Fibroblast of peridontal ligament (primary cell): ENCODE results near the gene FAM114A2.
"Not testable (repeated sequence)": the region's sequence is repeated elsewhere in the genome, so short reads cannot be mapped to it uniquely, and the experiment has no call there.

Experiments used
- DNase-seq: peaks from one replicate; pipeline ENCODE4 v3.0.0-alpha.2; 2010; ENCODE audit errors: extremely low read depth

The FAM114A2 gene

DNA sequence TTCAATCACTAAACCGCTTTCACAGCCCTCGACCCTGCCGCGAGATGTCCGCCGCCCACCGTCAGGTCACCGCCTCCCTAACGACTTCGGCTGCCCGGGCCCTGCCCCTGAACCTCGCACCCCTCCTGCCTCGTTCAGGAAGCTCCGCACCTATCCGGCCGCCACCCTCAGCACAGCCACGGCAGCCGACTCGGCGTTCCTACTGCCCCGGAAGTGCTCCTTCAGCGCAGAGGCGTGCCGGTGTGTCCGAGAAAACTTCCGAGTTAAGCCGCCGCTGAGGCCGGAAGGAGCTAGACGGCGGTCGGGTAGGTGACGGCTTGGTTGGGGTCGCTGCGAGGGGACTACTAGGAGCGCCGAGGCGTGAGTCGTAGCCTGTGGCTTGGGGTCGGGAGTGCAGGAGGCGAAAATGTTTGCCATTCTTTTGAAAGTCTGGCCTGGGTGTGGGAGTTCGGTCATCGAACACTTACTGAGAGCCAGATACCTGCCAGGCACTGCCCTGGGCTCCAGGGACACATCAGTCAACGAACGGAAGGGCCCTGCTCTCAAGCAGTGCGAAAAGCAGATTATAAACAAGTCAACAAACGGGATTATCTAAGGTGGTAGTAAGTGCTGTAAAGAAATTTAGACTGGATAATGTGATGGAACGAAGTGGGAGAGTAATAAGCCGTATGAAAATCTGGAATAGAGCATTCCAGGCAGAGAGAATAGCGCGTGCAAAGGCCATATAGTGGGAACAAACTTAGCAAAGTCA, at the start of gene FAM114A2, which contains the start of gene MFAP3:
TSS of gene FAM114A2 (minus strand) at position 204 of the 751 bp plus-strand sequence. CDS start 3,957 bp downstream, outside the sequence.
TSS of gene MFAP3 (plus strand) at position 261 of the 751 bp plus-strand sequence. CDS start 10,756 bp downstream, outside the sequence.
- DNase-seq, result peak; percentile 73

DNA sequence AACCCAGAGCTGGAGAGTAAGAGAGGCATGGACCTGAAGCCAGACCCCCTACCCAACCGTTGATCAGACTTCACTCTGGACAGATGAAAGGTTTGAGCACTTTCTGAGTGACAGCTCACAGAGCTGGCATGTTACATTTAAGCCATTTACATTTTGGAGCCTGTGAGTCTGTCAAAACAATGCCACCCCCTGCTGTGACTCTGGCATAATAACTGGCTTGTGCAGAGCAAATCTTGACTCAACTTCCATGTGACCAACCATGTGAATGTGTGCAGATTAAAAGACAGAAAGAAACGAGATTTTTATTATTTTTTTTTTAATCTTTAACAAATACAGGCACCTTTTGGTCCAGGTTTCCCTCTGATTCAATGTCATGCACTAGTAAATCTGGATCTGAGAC, 48.5 kb upstream of the FAM114A2 start:
- DNase-seq, result no peak

GRCh38 chr5:154086641-154087040, 47.9 kb upstream of the FAM114A2 start:
- no peak for DNase-seq

GRCh38 chr5:154086146-154086545, 47.4 kb upstream of the FAM114A2 start:
- no peak for DNase-seq

- DNase-seq, result no peak
Measured at GRCh38 chr5:154084062-154084639, 45.4 kb upstream of the FAM114A2 start.

- DNase-seq, result no peak
Measured at GRCh38 chr5:154081246-154081645, 42.5 kb upstream of the FAM114A2 start.

DNA sequence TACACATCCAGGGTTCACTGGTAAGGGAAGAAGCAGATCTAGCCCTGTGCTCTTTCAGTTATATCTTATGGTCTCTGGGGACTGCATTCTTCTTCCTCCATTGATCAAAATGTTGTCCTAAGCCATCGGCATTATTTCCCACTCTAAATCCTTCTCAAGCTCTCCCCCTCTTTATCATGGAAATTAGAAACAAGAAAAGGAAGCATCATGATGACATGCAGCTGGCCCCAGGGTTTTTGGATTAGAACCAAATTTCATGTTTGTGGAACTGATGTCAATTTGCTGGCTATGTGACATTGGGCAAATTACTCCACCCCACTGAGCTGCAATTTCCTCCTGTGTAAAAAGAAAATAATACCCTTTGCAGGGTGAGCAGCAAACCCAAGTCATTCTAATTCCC, 39.6 kb upstream of the FAM114A2 start:
- DNase-seq, result no peak

- DNase-seq, result no peak
Measured at GRCh38 chr5:154077696-154078095, 39.0 kb upstream of the FAM114A2 start.

GRCh38 chr5:154076240-154076922, 37.7 kb upstream of the FAM114A2 start:
- no peak for DNase-seq

DNA sequence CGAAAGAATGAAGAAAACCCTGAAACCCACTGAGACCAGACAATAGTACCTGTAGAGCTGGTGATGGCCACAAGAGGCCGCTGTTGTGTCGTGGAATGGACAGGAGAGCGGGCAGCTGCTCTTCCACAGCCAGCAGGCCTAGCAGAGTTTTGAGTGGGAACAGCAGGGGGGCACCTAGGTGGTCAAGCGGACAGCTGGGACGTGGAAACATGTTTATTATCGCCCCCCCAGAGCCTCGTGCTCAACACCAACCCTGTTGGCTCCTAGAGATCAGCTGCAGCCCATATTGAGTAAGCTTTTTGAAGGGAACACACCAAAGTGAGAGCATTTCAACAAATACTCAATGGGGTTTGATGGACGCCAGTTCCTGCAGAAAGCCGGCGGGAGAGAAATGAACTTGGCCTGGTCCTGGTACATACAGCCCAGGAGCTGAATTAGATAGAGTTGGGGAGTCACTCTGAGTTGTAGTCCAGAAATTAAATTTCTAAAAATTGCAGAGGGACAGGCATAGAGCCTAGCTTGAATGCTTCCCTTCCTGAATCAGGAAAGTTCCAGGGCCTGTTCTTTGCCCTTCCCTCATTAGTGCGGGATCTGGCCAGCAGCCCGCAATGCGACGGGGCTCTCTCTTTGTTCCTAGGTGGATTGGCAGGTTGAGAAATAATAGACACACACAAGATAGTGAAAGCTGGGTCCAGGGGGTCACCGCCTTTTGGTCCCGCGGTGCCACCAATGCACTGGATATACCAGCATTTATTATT, 33.9 kb upstream of the FAM114A2 start:
- peak; percentile 77 for DNase-seq

DNA sequence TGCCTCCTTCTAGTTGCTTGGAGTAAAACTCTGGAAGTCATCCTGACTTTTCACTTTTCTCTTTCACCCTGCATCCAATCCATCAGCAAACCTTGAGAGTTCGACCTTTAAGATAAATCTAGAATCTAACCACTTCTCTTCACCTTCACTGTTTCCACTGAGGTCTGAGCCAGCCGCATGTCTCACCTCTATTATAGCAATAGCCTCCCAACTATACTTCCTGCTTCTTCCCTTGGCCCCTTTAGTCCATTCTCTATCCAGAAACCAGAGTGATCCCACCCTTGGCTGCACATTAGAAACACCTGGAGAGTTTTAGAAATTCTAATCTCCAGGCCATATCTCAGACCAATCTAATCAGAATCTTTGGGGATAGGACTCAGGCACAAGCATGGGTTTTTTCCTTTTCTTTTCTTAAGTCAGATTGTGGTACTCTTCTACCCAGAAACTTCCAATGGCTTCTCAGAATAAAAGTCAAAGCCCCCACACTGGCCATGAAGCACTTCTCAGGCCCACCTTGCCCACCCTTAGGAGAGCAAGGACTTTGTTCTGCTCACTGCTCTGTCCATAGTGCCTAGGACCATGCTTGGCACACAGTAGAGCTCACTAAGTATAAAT, 33.2 kb upstream of the FAM114A2 start:
- DNase-seq, result no peak

DNA sequence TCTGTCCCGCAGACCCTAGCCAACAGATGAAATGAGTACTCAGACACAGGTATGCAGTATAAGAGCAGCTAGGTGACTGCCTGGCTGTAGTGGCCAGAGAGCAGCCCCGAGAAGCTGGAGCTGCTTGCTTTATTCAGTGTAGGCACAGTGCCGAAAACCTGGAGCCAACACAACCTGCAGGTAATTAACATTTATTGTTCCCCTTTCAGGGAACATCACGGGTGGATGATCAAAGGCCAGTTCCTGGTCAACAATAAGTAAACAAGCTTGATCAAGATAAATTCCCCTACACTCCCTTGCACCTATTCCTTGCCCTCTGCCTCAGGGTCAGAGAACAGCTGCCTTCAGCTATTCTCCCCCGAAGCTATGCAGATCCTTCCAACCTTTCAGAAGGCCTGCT, 31.1 kb upstream of the FAM114A2 start:
- not testable (repeated sequence) for DNase-seq

DNA sequence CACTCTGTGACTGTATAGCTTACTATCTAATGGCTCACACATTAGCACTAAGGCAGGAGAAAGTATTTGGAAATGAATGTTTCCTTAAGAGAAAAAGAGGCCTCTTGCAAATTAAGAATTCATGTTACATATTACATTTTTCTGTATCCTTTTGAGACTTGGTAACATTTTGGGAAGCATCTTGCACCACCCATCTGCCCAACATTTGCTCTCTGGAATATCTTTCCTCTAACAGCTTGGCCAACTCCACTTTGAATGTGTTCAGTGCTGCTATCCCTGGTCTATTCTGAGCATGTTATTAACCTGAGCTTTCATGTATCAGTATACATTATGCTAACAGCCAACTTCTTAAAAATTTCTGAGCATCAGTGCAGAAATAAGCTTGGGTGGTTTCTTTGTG, 27.3 kb upstream of the FAM114A2 start:
- DNase-seq, result no peak

DNA sequence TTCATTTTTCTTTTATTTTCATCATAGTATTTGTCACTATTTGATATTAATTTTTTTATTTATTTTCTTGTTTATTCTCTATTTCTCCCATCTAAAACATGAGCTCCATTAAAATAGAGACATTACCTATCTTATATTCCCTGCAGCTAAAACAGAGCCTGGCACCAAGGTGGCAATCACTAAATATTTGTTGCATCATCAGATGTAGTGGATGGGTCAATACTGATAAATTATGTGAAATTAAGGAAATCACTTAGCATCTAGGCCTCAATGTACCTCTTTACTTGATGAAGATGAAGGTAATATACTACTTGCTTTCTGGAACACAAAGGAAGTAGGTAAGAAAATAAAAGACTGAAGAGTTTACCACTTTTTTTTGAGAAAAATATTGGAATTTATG, 24.7 kb upstream of the FAM114A2 start:
- DNase-seq, result no peak

DNA sequence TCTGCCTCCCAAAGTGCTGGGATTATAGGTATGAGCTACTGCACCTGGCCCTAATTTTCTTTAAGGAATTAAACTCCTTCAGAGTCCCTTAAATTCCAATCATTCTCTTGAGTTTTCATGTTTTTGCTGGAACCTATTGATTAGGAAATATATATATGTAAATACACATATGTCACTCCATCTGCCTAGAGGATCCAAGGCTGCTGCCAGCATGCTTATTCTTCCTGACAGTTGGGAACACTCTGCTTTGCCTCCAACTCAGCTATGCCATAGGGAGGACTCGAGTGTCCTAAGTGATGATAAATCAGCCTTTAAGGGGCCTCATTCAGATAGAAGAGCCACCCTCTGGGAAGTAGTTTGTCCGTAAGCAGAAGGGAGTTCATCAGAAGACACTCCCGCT, 21.9 kb upstream of the FAM114A2 start:
- no peak for DNase-seq

- no peak for DNase-seq
Measured at GRCh38 chr5:154059583-154059982, 20.9 kb upstream of the FAM114A2 start.

DNA sequence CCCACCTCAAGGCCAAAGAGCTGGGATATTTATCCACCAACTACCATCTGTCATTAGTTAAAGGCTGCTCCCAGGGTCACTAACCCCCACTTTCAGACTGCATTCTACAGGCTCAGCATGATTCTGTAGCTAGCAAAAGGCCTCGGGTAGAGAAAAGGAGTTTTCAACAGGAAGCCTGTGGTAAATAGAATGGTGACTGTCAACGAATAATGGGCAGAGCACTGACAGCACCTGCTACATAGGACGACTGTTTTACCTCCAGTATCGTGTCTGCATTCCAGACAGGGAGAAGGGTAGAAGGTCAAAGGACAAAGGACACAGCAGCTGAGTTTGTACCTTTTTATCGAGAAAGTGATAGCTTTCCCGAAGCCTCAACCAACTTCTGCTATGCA, 20.3 kb upstream of the FAM114A2 start:
- DNase-seq, result no peak

DNA sequence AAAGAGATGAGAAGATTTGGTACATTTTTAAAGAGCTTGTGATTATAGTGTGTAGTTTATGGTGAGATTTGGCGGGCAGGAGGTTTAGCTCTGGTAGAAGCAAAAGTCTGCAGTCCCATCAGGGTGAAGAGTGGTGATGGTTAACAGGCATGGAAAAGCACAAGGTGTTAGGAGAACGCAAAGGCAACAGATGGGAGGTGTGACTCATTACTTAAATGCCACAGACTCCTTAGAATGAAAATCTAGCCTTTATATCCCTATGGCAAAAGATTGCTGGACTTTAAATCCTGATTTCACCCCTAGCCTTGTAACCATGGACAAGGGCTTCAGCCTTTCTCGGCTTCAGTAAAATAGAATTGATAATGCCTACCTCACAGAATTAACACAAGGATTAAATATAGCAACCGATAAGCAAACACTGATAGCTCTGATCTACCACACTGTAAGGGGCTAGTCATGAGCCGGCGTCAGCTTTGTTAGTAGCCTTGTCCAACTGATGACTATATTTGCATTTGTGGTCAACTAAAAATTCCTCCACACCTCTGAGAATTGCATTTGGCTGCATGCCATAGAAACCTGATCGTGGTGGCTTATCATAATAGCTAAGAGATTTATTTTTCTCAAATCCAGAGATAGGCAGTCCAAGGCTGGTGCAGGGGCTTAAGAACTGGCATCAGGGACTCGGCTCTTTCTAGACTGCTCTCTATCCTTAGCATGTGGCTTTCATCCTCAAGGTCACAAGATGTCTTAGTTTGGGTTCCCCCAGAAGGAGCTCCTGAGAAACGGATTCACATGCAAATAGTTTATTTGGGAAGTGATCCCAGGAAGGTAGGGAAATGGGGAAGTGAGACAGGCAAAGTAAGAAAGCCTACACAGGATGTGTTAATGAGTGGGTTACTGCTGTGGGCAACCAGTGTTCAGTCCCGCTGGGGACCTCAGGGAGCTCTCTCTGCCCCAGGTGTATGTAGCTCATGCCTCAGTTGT, 19.6 kb upstream of the FAM114A2 start:
- peak; percentile 38 for DNase-seq

DNA sequence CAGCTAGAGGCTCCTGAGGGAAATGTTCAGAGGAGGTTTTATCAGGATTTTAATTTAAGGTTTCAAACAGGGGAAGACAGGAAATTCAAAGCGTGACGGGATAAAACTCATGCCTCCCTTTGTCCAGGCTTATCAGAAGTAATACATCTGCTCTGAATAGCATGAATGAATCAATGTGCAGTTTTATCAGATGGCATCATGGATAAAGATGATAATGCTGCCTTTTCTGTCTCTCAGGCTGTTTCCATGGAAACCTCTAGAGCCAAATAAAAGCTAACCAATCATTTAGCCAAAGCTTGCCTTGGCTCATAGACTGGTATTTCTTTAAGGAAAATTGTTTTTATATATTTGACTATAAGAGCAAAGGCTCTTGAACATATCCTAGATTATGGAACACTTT, 16.5 kb upstream of the FAM114A2 start:
- no peak for DNase-seq

DNA sequence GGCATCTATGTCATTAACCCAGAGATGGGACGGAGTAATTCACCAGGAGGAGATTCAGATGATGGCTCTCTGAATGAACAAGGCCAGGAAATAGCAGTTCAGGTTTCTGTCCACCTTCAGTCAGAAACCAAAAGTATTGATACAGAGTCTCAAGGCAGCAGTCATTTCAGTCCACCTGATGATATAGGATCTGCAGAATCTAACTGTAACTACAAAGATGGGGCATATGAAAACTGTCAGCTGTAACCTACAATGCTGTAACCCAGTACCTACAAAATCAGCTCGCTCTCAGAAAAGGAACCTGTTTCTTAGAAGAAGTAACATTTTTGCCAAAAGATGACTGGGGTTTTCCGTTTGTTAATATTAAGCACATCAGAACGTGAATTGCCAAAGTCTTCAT, 14.8 kb upstream of the FAM114A2 start:
- DNase-seq, result no peak
